H9 (cell line): ENCODE results near the gene SLC51B. TPM values are rescaled to one million over a fixed set of nuclear protein-coding genes. Genes with fewer than 3 reads are reported as not detected.

Source experiments
- DNase-seq: peaks from one replicate; pipeline ENCODE4 v3.0.0-alpha.2; 2017
- H2AFZ ChIP-seq: one replicate; pipeline ENCODE4 v1.6.1; 2013; ENCODE audit warnings: mild to moderate bottlenecking, low read length, control low read depth, moderate library complexity
- H2AK5ac ChIP-seq: 2 replicates; pipeline ENCODE4 v1.6.1; 2013; ENCODE audit warnings: low read length, control low read depth, mixed read lengths; ENCODE audit not compliant: insufficient read length
- H2BK120ac ChIP-seq: one replicate; pipeline ENCODE4 v1.6.1; 2013; ENCODE audit warnings: low read depth, mild to moderate bottlenecking, low read length, control low read depth, inconsistent platforms; ENCODE audit not compliant: poor library complexity, severe bottlenecking
- H2BK12ac ChIP-seq: 2 replicates; pipeline ENCODE4 v1.6.1; 2013; ENCODE audit warnings: low read length, control low read depth, mixed read lengths, low read depth; ENCODE audit not compliant: insufficient read length
- H2BK15ac ChIP-seq: 2 replicates; pipeline ENCODE4 v1.6.1; 2013; ENCODE audit warnings: low read depth, low read length, control low read depth
- H2BK20ac ChIP-seq: one replicate; pipeline ENCODE4 v1.6.1; 2013; ENCODE audit warnings: low read depth, mild to moderate bottlenecking, low read length, control low read depth, inconsistent platforms; ENCODE audit not compliant: poor library complexity, severe bottlenecking
- H2BK5ac ChIP-seq: 2 replicates; pipeline ENCODE4 v1.6.1; 2013; ENCODE audit warnings: low read length, control low read depth, mixed read lengths; ENCODE audit not compliant: insufficient read length
- H3K14ac ChIP-seq: 2 replicates; pipeline ENCODE4 v1.6.1; 2013; ENCODE audit warnings: low read length, control low read depth; ENCODE audit not compliant: insufficient read depth
- H3K18ac ChIP-seq: 2 replicates; pipeline ENCODE4 v1.6.1; 2013; ENCODE audit warnings: low read depth, mild to moderate bottlenecking, mixed read lengths, low read length, control low read depth; ENCODE audit not compliant: insufficient read length
- H3K23ac ChIP-seq: 2 replicates; pipeline ENCODE4 v1.6.1; 2013; ENCODE audit warnings: low read length, control low read depth, mixed read lengths, low read depth; ENCODE audit not compliant: insufficient read length
- H3K23me2 ChIP-seq: 2 replicates; pipeline ENCODE4 v1.6.1; 2013; ENCODE audit warnings: low read depth, mild to moderate bottlenecking, mixed read lengths, low read length, control low read depth; ENCODE audit not compliant: insufficient read length, poor library complexity, severe bottlenecking
- H3K27ac ChIP-seq: 2 replicates; pipeline ENCODE4 v1.5.1; 2013; ENCODE audit warnings: low read length, control low read depth, mixed read lengths, low read depth; ENCODE audit not compliant: insufficient read length
- H3K27me3 ChIP-seq: 2 replicates; pipeline ENCODE4 v1.6.1; 2013; ENCODE audit warnings: low read length, control low read depth, inconsistent platforms; ENCODE audit not compliant: insufficient read depth
- H3K4ac ChIP-seq: 2 replicates; pipeline ENCODE4 v1.6.1; 2013; ENCODE audit warnings: low read depth, mild to moderate bottlenecking, control low read depth, inconsistent platforms, low read length, moderate library complexity
- H3K4me1 ChIP-seq: 2 replicates; pipeline ENCODE4 v1.6.1; 2013; ENCODE audit warnings: low read length, control low read depth, inconsistent platforms; ENCODE audit not compliant: insufficient read depth
- H3K4me2 ChIP-seq: 2 replicates; pipeline ENCODE4 v1.6.1; 2013; ENCODE audit warnings: low read length, control low read depth, mixed read lengths; ENCODE audit not compliant: insufficient read length, insufficient read depth
- H3K56ac ChIP-seq: 2 replicates; pipeline ENCODE4 v1.6.1; 2013; ENCODE audit warnings: low read depth, mild to moderate bottlenecking, mixed read lengths, low read length, control low read depth; ENCODE audit not compliant: insufficient read length
- H3K79me1 ChIP-seq: 2 replicates; pipeline ENCODE4 v1.6.1; 2013; ENCODE audit warnings: low read depth, mild to moderate bottlenecking, moderate library complexity, low read length, control low read depth, inconsistent platforms; ENCODE audit not compliant: insufficient read depth, poor library complexity, severe bottlenecking
- H3K79me2 ChIP-seq: 2 replicates; pipeline ENCODE4 v1.6.1; 2013; ENCODE audit warnings: low read length, control low read depth, inconsistent platforms; ENCODE audit not compliant: insufficient read depth
- H3K9ac ChIP-seq: 2 replicates; pipeline ENCODE4 v1.6.1; 2013; ENCODE audit warnings: low read length, control low read depth, mixed read lengths; ENCODE audit not compliant: insufficient read length; ENCODE audit errors: extremely low read depth
- H3K9me3 ChIP-seq: one replicate; pipeline ENCODE4 v1.6.1; 2013; ENCODE audit warnings: low read depth, low read length, inconsistent platforms; ENCODE audit not compliant: control insufficient read depth
- H3T11ph ChIP-seq: one replicate; pipeline ENCODE4 v1.6.1; 2013; ENCODE audit warnings: mild to moderate bottlenecking, low read length, control low read depth, inconsistent platforms
- H4K20me1 ChIP-seq: one replicate; pipeline ENCODE4 v1.6.1; 2013; ENCODE audit not compliant: control insufficient read depth, insufficient read length, insufficient read depth
- H4K5ac ChIP-seq: 2 replicates; pipeline ENCODE4 v1.6.1; 2013; ENCODE audit warnings: low read depth, mild to moderate bottlenecking, mixed read lengths, low read length, control low read depth; ENCODE audit not compliant: insufficient read length
- H4K8ac ChIP-seq: replicated peaks from 2 replicates; pipeline ENCODE4 v1.6.1; 2013; ENCODE audit warnings: low read length, control low read depth, mixed read lengths, low read depth; ENCODE audit not compliant: insufficient read length
- H4K91ac ChIP-seq: 2 replicates; pipeline ENCODE4 v1.6.1; 2013; ENCODE audit warnings: low read depth, mild to moderate bottlenecking, moderate library complexity, mixed read lengths, low read length, control low read depth; ENCODE audit not compliant: insufficient read length
- H3K27ac Mint-ChIP-seq, 3 experiments: 2 replicates in 2 of 3; 3 replicates in 1 of 3; pipeline ENCODE4 v1.8.0; 2020 to 2021; ENCODE audit warnings: mixed read lengths in 3 of 3, mild to moderate bottlenecking in 1 of 3, moderate library complexity in 1 of 3
- H3K27me3 Mint-ChIP-seq: 2 replicates; pipeline ENCODE4 v1.8.0; 2021; ENCODE audit warnings: low read depth, mild to moderate bottlenecking, moderate library complexity, mixed read lengths
- H3K36me3 Mint-ChIP-seq, 3 experiments: 2 replicates in 2 of 3; 3 replicates in 1 of 3; pipeline ENCODE4 v1.8.0; 2020 to 2021; ENCODE audit warnings: low read depth in 3 of 3, mixed read lengths in 3 of 3; ENCODE audit not compliant: insufficient read depth in 1 of 3
- H3K4me1 Mint-ChIP-seq, 2 experiments: 2 replicates each; pipeline ENCODE4 v1.8.0; 2020; ENCODE audit warnings: mixed read lengths in 2 of 2
- H3K4me3 Mint-ChIP-seq, 2 experiments: 2 replicates in 1 of 2; 3 replicates in 1 of 2; pipeline ENCODE4 v1.8.0; 2020 to 2021; ENCODE audit warnings: mild to moderate bottlenecking in 2 of 2, mixed read lengths in 2 of 2, moderate library complexity in 1 of 2
- H3K9me3 Mint-ChIP-seq, 2 experiments: 2 replicates in 1 of 2; 3 replicates in 1 of 2; pipeline ENCODE4 v1.8.0; 2020; ENCODE audit warnings: mild to moderate bottlenecking in 2 of 2, mixed read lengths in 2 of 2, moderate library complexity in 1 of 2
- CTCF ChIP-seq: fragments of 200-600 bp; sonication (generic); conservative IDR thresholded peaks from 3 replicates; pipeline ENCODE4 v1.8.0; 2021; ENCODE audit warnings: antibody characterized with exemption, mild to moderate bottlenecking
- WGBS: extraction: QIAGEN DNeasy Blood & Tissue Kit; methylation state at CpG from one replicate; pipeline ENCODE4 v1.1.7; 2013; ENCODE audit warnings: missing lambda C conversion rate, low lambda C conversion rate, mixed read lengths; ENCODE audit not compliant: insufficient read length; ENCODE audit errors: extremely low coverage; 5-methylcytosine and 5-hydroxymethylcytosine counted together
- total RNA-seq: library from RNA; stranded (reverse); gene quantifications from 2 replicates; pipeline ENCODE4 v1.2.1, GENCODE V29; 2021

Gene SLC51B
- total RNA-seq, 1 experiment from 2014 or later, result not detected

DNA sequence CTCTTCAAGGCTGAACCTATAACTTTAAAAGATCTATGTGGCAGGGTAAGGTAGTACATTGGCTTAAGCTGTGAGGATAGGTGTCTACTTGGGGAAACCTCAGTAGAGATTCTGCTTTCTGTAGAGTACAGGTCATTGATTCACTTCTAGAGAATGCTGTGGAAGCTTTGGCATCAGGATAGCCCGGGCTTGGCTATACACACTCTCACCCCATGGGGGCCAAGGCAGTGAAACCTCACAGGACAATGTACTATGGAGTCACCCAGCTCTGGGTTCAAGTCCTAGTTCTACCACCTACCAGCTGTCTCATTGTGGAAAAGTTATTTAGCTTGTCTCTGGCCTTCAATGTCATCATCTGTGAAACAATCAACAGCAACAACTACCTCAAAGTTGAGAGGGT lies 24.8 kb upstream of the SLC51B start:
- no peaks in the 10 kb centered on the region for H3K9me3 ChIP-seq
- H3K23ac ChIP-seq, result no peak overlapping the region
- H2BK20ac ChIP-seq, result no peak overlapping the region
- H3K4me2 ChIP-seq, result no peak overlapping the region
- no CpG with 5 or more reads among the region's 1 CpG for WGBS
- no peaks in the 10 kb centered on the region for H3K27me3 Mint-ChIP-seq
- no peak overlapping the region for H2BK12ac ChIP-seq
- no peak overlapping the region for H4K5ac ChIP-seq
- H3K14ac ChIP-seq, result no peak overlapping the region
- H3K79me1 ChIP-seq, result no peaks in the 10 kb centered on the region
- no peak overlapping the region for H3K27ac Mint-ChIP-seq
- H3K9ac ChIP-seq, result no peak overlapping the region
- no peak overlapping the region for H3K27ac ChIP-seq
- H3K4me1 ChIP-seq, result no peaks in the 10 kb centered on the region
- H4K20me1 ChIP-seq, result no peaks in the 10 kb centered on the region
- 0 out of 3 replicates have a peak, but pooled peaks have one; percentile 16 for TF ChIP-seq CTCF
- no peak overlapping the region for H4K8ac ChIP-seq
- no peak overlapping the region for H4K91ac ChIP-seq
- no peaks in the 10 kb centered on the region for H3K27me3 ChIP-seq
- H3K4ac ChIP-seq, result no peak overlapping the region
- H2BK15ac ChIP-seq, result no peak overlapping the region
- H2AFZ ChIP-seq, result no peak overlapping the region
- peaks cover 5 to 49% (median 48%) of the 10 kb centered on the region in 3 experiments; a peak in 6 of 7 replicates for H3K36me3 Mint-ChIP-seq
- no peak overlapping the region for H2BK5ac ChIP-seq
- H3K18ac ChIP-seq, result no peak overlapping the region
- H3T11ph ChIP-seq, result no peak overlapping the region
- no peaks in the 10 kb centered on the region for H3K9me3 Mint-ChIP-seq
- no peaks in the 10 kb centered on the region for H3K4me1 Mint-ChIP-seq
- no peak overlapping the region for H3K56ac ChIP-seq
- H3K4me3 Mint-ChIP-seq, result no peak overlapping the region
- no peak overlapping the region for H2AK5ac ChIP-seq
- no peak for DNase-seq
- no peaks in the 10 kb centered on the region for H3K23me2 ChIP-seq
- H2BK120ac ChIP-seq, result no peak overlapping the region
- H3K79me2 ChIP-seq, result no peaks in the 10 kb centered on the region
